GM12878 (cell line): ENCODE measurements around the gene FPR1.

Experiments
- ATF2 ChIP-seq: IDR thresholded peaks from 2 replicates; pipeline ENCODE4 v1.6.1; 2012; ENCODE audit warnings: low read length, inconsistent platforms
- CEBPB ChIP-seq, 2 experiments: fragments of 150-350 bp in 1 of 2; IDR thresholded peaks; 2 replicates each; pipeline ENCODE4 v1.6.1; 2012 to 2014; ENCODE audit warnings: low read depth in 2 of 2, low read length in 2 of 2, borderline replicate concordance in 1 of 2, inconsistent platforms in 1 of 2
- DPF2 ChIP-seq: fragments of 450-650 bp; IDR thresholded peaks from 2 replicates; pipeline ENCODE4 v1.6.1; 2017; ENCODE audit warnings: mild to moderate bottlenecking
- EZH2 ChIP-seq: IDR thresholded peaks from 2 replicates; pipeline ENCODE4 v1.6.1; 2012; ENCODE audit warnings: low read depth, mild to moderate bottlenecking, control low read depth, inconsistent platforms, low read length, borderline replicate concordance; ENCODE audit not compliant: control insufficient read depth
- JUNB ChIP-seq: IDR thresholded peaks from 2 replicates; pipeline ENCODE4 v1.6.1; 2016; ENCODE audit warnings: antibody characterized with exemption, mild to moderate bottlenecking
- MXI1 ChIP-seq: fragments of 150-350 bp; IDR thresholded peaks from 2 replicates; pipeline ENCODE4 v1.6.1; 2011; ENCODE audit warnings: low read depth, mild to moderate bottlenecking, inconsistent platforms, low read length, improper control_type of control experiment
- TAF1 ChIP-seq: IDR thresholded peaks from 2 replicates; pipeline ENCODE4 v1.6.1; 2011; ENCODE audit warnings: mild to moderate bottlenecking, low read depth, low read length, borderline replicate concordance

- no peak for TF ChIP-seq DPF2
- TF ChIP-seq ATF2: no peak
- TF ChIP-seq CEBPB (IDR thresholded peaks at IDR 0.05; ENCODE audit: borderline replicate concordance in 1 of 2, low read depth in 2 of 2, low read length in 2 of 2): no peak
- TF ChIP-seq MXI1: no peak
- no peak for TF ChIP-seq JUNB
- no peak for TF ChIP-seq TAF1
- no peak for TF ChIP-seq EZH2
Observed at GRCh38 chr19:51721905-51722304, 29.8 kb downstream of the FPR1 start.
